ENCODE measurements around the gene FDX2. TPM values are rescaled to one million over a fixed set of nuclear protein-coding genes. Genes with fewer than 3 reads are reported as not detected.

The FDX2 gene
- total and polyA plus RNA-seq, 2 donors (not counting 1 experiment from before 2014, with no cell fraction given): 14.0 to 21.0 TPM

GRCh38 chr19:10332965-10333757 lies 17.3 kb upstream of the FDX2 start, which contains the start of gene RAVER1:
TSS of gene RAVER1 (minus strand) at chr19:10333529. CDS start at chr19:10333507, 22 bp downstream.
- TF ChIP-seq EZH2 (IDR thresholded peaks at IDR 0.05; ENCODE audit: low read length, missing control alignments) (no peak), CTCF (conservative IDR thresholded peaks at IDR 0.05 in 1 of 2, IDR thresholded peaks at IDR 0.05 in 1 of 2; ENCODE audit: low read depth in 1 of 2, low read length in 2 of 2) (no peak)
- Histone ChIP-seq H4K20me1 (ENCODE audit: control insufficient read depth, extremely low read depth, insufficient read depth, low read length) (no peaks in the 10 kb centered on the region), H3K4me1 (ENCODE audit: control insufficient read depth, extremely low read depth, insufficient read depth, low read length) (peaks cover 13% of the 10 kb centered on the region), H3K27me3 (ENCODE audit: control insufficient read depth, insufficient read depth, low read length) (no peaks in the 10 kb centered on the region), H3K27ac (ENCODE audit: insufficient read depth, low read length) (peak within 1 kb of the TSS; percentile 96), H3K79me2 (ENCODE audit: control insufficient read depth, insufficient read depth, low read length) (peaks cover 26% of the 10 kb centered on the region), H2AFZ (ENCODE audit: low read length) (peak within 1 kb of the TSS; percentile 95), H3K4me3 (replicated peaks in 1 of 4; ENCODE audit: control extremely low read depth in 1 of 4, insufficient read depth in 1 of 4, low read depth in 3 of 4, low read length in 4 of 4) (peak within 1 kb of the TSS; percentile 85 to 98 (median 90)), H3K9me3 (ENCODE audit: control insufficient read depth, insufficient read depth, low read depth, low read length) (no peaks in the 10 kb centered on the region), H3K4me2 (ENCODE audit: extremely low read depth, insufficient read depth, low read length) (peak within 1 kb of the TSS; percentile 100), H3K9ac (ENCODE audit: insufficient read depth, low read length) (peak within 1 kb of the TSS; percentile 99), H3K36me3 (ENCODE audit: control insufficient read depth, insufficient read depth, low read length) (peaks cover 17% of the 10 kb centered on the region)
- DNase-seq (ENCODE audit: low read depth in 2 of 2): peak; percentile 96 to 97

GRCh38 chr19:10332158-10332964 lies 16.5 kb upstream of the FDX2 start:
- no peak for TF ChIP-seq EZH2 (IDR thresholded peaks at IDR 0.05; ENCODE audit: low read length, missing control alignments)
- no peak for TF ChIP-seq CTCF (conservative IDR thresholded peaks at IDR 0.05 in 1 of 2, IDR thresholded peaks at IDR 0.05 in 1 of 2; ENCODE audit: low read depth in 1 of 2, low read length in 2 of 2)
- no peaks in the 10 kb centered on the region for H4K20me1 ChIP-seq (ENCODE audit: control insufficient read depth, extremely low read depth, insufficient read depth, low read length)
- peak overlapping the region; percentile 19 for H2AFZ ChIP-seq (ENCODE audit: low read length)
- no peaks in the 10 kb centered on the region for H3K9me3 ChIP-seq (ENCODE audit: control insufficient read depth, insufficient read depth, low read depth, low read length)
- peak overlapping the region; percentile 85 to 98 (median 90) for H3K4me3 ChIP-seq (replicated peaks in 1 of 4; ENCODE audit: control extremely low read depth in 1 of 4, insufficient read depth in 1 of 4, low read depth in 3 of 4, low read length in 4 of 4)
- H3K79me2 ChIP-seq (ENCODE audit: control insufficient read depth, insufficient read depth, low read length): peaks cover 26% of the 10 kb centered on the region
- H3K4me1 ChIP-seq (ENCODE audit: control insufficient read depth, extremely low read depth, insufficient read depth, low read length): peaks cover 13% of the 10 kb centered on the region
- no peaks in the 10 kb centered on the region for H3K27me3 ChIP-seq (ENCODE audit: control insufficient read depth, insufficient read depth, low read length)
- H3K36me3 ChIP-seq (ENCODE audit: control insufficient read depth, insufficient read depth, low read length): peaks cover 23% of the 10 kb centered on the region
- H3K9ac ChIP-seq (ENCODE audit: insufficient read depth, low read length): peak overlapping the region; percentile 99
- H3K27ac ChIP-seq (ENCODE audit: insufficient read depth, low read length): peak overlapping the region; percentile 96
- peak overlapping the region; percentile 100 for H3K4me2 ChIP-seq (ENCODE audit: extremely low read depth, insufficient read depth, low read length)
- DNase-seq (ENCODE audit: low read depth in 2 of 2): no peak

GRCh38 chr19:10329555-10329954 lies 13.7 kb upstream of the FDX2 start:
- no peak for DNase-seq (ENCODE audit: low read depth in 2 of 2)
- no peak overlapping the region for H3K4me2 ChIP-seq (ENCODE audit: extremely low read depth, insufficient read depth, low read length)
- H3K9me3 ChIP-seq (ENCODE audit: control insufficient read depth, insufficient read depth, low read depth, low read length): no peaks in the 10 kb centered on the region
- peaks cover 26% of the 10 kb centered on the region for H3K79me2 ChIP-seq (ENCODE audit: control insufficient read depth, insufficient read depth, low read length)
- no peaks in the 10 kb centered on the region for H3K27me3 ChIP-seq (ENCODE audit: control insufficient read depth, insufficient read depth, low read length)
- H3K36me3 ChIP-seq (ENCODE audit: control insufficient read depth, insufficient read depth, low read length): peaks cover 28% of the 10 kb centered on the region
- no peaks in the 10 kb centered on the region for H4K20me1 ChIP-seq (ENCODE audit: control insufficient read depth, extremely low read depth, insufficient read depth, low read length)
- no peak overlapping the region for H3K4me3 ChIP-seq (replicated peaks in 1 of 4; ENCODE audit: control extremely low read depth in 1 of 4, insufficient read depth in 1 of 4, low read depth in 3 of 4, low read length in 4 of 4)
- H3K27ac ChIP-seq (ENCODE audit: insufficient read depth, low read length): no peak overlapping the region
- no peak overlapping the region for H2AFZ ChIP-seq (ENCODE audit: low read length)
- no peak for TF ChIP-seq EZH2 (IDR thresholded peaks at IDR 0.05; ENCODE audit: low read length, missing control alignments)
- TF ChIP-seq CTCF (conservative IDR thresholded peaks at IDR 0.05 in 1 of 2, IDR thresholded peaks at IDR 0.05 in 1 of 2; ENCODE audit: low read depth in 1 of 2, low read length in 2 of 2): no peak
- peaks cover 11% of the 10 kb centered on the region for H3K4me1 ChIP-seq (ENCODE audit: control insufficient read depth, extremely low read depth, insufficient read depth, low read length)
- no peak overlapping the region for H3K9ac ChIP-seq (ENCODE audit: insufficient read depth, low read length)
